ENCODE results near the gene FBXW5.
A peak's percentile ranks its signal among the peaks of the same experiment; 100 is the strongest.

- TF ChIP-seq, protein P1, sequence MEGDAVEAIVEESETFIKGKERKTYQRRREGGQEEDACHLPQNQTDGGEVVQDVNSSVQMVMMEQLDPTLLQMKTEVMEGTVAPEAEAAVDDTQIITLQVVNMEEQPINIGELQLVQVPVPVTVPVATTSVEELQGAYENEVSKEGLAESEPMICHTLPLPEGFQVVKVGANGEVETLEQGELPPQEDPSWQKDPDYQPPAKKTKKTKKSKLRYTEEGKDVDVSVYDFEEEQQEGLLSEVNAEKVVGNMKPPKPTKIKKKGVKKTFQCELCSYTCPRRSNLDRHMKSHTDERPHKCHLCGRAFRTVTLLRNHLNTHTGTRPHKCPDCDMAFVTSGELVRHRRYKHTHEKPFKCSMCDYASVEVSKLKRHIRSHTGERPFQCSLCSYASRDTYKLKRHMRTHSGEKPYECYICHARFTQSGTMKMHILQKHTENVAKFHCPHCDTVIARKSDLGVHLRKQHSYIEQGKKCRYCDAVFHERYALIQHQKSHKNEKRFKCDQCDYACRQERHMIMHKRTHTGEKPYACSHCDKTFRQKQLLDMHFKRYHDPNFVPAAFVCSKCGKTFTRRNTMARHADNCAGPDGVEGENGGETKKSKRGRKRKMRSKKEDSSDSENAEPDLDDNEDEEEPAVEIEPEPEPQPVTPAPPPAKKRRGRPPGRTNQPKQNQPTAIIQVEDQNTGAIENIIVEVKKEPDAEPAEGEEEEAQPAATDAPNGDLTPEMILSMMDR (conservative IDR thresholded peaks at IDR 0.05; ENCODE audit: low read depth in 2 of 2), result 0 out of 4 replicates have a peak, but pooled peaks of 1 of the 2 experiments have one; percentile 9
- TF ChIP-seq, protein P2, sequence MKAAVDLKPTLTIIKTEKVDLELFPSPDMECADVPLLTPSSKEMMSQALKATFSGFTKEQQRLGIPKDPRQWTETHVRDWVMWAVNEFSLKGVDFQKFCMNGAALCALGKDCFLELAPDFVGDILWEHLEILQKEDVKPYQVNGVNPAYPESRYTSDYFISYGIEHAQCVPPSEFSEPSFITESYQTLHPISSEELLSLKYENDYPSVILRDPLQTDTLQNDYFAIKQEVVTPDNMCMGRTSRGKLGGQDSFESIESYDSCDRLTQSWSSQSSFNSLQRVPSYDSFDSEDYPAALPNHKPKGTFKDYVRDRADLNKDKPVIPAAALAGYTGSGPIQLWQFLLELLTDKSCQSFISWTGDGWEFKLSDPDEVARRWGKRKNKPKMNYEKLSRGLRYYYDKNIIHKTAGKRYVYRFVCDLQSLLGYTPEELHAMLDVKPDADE (IDR thresholded peaks at IDR 0.05), result no peak
Measured at GRCh38 chr9:136982232-136983051, 37.9 kb upstream of the FBXW5 start, which contains the start of gene LCNL1.
